DMS 273 (cell line): ENCODE measurements around the gene CAMK1D.
"Not testable (repeated sequence)": the region's sequence is repeated elsewhere in the genome, so short reads cannot be mapped to it uniquely, and the experiment has no call there.

ENCODE experiments used
- DNase-seq: peaks from one replicate; lab custom pipeline; 2025; ENCODE audit not compliant: unreplicated experiment; lab: John Stamatoyannopoulos, UW

The CAMK1D gene

DNA sequence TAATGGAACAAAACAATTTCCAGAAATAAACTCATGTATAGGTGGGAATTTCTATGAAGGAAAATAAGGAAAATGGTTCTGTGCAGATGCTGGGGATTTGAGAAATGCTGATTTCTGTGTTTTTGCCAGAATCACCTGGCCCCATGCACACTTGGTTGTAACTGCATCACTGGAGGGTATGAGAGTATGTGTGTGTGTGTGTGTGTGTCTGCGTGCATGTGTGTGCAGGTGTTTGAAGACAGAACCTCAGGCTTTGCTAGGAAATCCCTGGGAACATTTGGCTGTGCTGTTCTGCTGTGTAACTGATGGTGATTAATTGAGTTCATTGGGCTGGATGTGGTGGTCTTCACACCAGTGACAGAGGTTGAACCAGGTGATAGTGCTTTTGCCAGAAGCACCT, 141.6 kb downstream of the CAMK1D start:
- no peak for DNase-seq

GRCh38 chr10:12491491-12491890, 142.1 kb downstream of the CAMK1D start:
- DNase-seq = no peak

DNA sequence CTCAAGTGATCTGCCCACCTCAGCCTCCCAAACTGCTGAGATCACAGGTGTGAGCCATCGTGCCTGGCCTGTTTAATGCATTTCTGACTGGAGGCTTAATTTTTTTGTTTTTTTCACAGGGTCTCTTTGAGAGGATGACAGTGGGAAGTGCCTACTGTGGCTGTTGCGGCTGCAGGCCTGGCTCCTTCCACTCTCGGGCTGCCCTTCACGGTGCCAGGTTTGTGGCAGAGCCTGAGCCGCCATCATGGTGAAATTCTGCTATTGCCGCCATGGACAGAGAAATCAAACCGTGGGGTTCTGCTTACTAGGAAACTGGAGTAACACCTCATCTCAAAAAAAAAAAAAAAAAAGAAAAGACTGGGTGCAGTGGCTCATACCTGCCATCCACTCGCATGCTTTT, 142.7 kb downstream of the CAMK1D start:
- no peak for DNase-seq

GRCh38 chr10:12497046-12497445, 147.7 kb downstream of the CAMK1D start:
- not testable (repeated sequence) for DNase-seq

- no peak for DNase-seq
Observed at GRCh38 chr10:12499076-12499986, 150.0 kb downstream of the CAMK1D start.

- peak; percentile 61 for DNase-seq
Observed at GRCh38 chr10:12500381-12501303, 151.3 kb downstream of the CAMK1D start.

GRCh38 chr10:12501324-12501723, 152.0 kb downstream of the CAMK1D start:
- DNase-seq = no peak

GRCh38 chr10:12501841-12502525, 152.6 kb downstream of the CAMK1D start:
- no peak for DNase-seq

DNA sequence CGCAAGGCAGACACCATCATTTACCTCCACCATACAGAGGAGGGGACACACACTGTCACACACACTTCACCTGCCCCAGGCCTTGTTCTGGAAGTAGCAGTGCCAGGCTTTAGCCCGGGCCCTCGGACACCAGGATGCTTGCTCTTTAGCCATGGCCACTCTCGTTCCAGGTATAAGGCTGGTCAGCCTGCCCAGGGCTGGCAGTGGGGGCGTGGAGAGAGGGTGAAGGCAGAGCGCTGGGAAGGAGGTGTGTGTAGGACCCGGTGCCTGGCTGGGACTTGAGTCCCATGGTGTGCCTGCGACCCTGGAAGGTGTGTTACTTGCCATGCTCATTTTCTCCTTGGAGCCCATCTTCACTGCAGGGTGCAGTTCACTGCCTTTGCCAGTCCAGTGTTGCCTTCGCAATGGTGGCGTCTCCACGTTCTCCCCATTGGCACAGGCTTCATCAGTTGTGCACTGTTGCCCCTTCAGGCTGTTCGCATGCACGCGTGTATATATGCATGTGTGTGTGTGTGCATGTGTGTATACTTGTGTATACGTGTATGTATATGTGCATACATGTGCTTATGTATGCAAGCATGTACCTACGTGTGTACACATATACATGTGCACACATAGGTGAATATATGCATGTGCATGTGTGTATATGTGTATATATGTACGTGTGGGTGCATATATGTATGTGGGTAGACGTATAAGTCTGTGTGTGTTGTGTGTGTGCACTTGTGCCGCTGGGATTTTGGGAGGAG, 153.4 kb downstream of the CAMK1D start:
- no peak for DNase-seq

DNA sequence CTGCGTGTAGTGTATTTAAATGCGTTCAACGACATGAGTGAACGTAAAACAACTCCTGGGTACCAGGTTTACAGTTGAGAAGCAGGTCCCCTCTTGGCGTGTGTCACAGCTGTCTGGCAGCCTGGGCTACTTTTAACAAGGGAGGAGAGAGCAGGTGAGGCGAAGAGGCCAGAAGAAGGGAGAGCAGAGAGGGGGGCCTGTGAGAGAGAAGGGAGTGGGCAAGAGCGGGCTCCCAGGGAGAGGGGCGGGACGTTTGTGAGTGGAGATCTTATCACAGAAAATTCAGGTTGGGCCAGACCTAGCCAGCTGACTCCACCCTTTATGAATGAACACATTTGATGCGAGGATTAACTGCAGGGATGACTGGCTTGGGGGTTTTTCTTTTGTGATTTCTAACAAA, 154.0 kb downstream of the CAMK1D start:
- DNase-seq = no peak

DNA sequence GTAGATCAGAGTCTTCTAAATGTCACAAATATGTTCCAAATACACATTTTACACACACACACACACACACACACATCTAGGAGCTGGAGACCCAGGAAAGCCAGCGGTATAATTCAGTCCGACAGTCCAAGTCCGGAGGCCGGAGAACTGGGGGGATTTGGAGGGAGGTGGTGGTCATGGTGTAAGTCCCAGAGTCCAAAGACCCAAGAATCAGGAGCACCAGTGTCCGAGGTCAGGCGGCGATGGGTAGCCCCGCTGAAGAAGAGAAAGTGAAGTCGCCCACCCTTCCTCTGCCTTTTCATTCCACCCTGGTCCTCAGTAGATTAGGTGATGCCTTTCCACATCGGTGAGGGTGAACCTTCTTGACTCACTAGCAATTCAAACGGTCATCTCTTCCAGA, 154.8 kb downstream of the CAMK1D start:
- no peak for DNase-seq

GRCh38 chr10:12504628-12505027, 155.3 kb downstream of the CAMK1D start:
- no peak for DNase-seq

GRCh38 chr10:12505683-12506082, 156.3 kb downstream of the CAMK1D start:
- no peak for DNase-seq

- no peak for DNase-seq
Observed at GRCh38 chr10:12507165-12507850, 158.0 kb downstream of the CAMK1D start.

GRCh38 chr10:12508165-12508564, 158.8 kb downstream of the CAMK1D start:
- no peak for DNase-seq

- no peak for DNase-seq
Observed at GRCh38 chr10:12509016-12509793, 159.9 kb downstream of the CAMK1D start.

DNA sequence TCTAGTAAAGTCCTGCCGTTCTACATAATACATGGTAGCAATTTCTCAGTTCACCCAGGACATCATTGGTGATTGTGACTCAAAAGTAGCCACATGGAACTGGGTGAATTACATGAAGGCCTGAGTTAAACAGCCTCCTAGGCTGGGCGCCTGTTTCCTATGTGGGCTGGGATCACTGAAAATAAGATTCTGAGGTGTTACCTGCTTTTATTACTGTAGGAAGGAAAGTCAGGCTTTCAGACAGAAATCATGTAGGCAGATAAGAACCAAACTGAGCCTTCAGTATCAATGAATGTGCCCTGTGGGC, 160.4 kb downstream of the CAMK1D start:
- DNase-seq = no peak

DNA sequence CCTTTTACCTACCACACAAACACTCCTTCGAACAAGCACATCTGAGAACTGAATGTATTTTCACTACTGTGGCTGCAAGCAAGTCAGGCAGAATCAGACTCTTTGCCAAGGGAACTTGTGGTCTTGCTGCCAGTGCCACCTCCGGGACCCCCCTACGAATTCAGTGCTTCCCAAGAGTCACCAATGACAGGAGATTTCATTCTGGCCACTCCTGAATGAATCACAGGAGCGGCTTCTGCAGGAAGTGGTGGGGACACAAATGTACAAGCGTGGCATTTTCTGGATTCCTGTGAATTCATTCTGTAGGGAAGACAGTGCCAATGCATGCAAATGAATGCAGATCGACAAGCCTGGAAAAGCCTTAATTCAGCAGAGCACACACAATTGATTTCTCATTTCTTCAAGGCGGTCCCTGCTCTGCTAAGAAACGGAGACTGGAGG, 161.2 kb downstream of the CAMK1D start:
- no peak for DNase-seq

- DNase-seq = no peak
Observed at GRCh38 chr10:12510984-12511383, 161.6 kb downstream of the CAMK1D start.
